Activated T-cell treated with anti-CD3 and anti-CD28 coated beads, Interleukin-2, amount 50 U/mL, for 4 hours (primary cell): ENCODE measurements around the gene C11orf21. TPM values are rescaled to one million over a fixed set of nuclear protein-coding genes. Genes with fewer than 3 reads are reported as not detected.
"Not testable (repeated sequence)": the region's sequence is repeated elsewhere in the genome, so short reads cannot be mapped to it uniquely, and the experiment has no call there.

ENCODE experiments used
- ATAC-seq, 2 donors: fragments of 200-7000 bp; cut with Tn5 transposase; one replicate each; pipeline ENCODE4 v1.10.0; 2021
- DNase-seq: peaks from one replicate; pipeline ENCODE4 v3.0.0-alpha.2; 2020
- H3K27me3 Mint-ChIP-seq: one replicate; pipeline ENCODE4 v1.8.0; 2021; ENCODE audit warnings: low read depth, mixed read lengths
- H3K36me3 Mint-ChIP-seq: one replicate; pipeline ENCODE4 v1.8.0; 2022; ENCODE audit warnings: mixed read lengths; ENCODE audit not compliant: insufficient read depth
- H3K4me1 Mint-ChIP-seq: one replicate; pipeline ENCODE4 v1.8.0; 2021; ENCODE audit warnings: low read depth, mixed read lengths
- H3K4me3 Mint-ChIP-seq: one replicate; pipeline ENCODE4 v1.8.0; 2021; ENCODE audit warnings: mild to moderate bottlenecking, moderate library complexity, mixed read lengths
- H3K9me3 Mint-ChIP-seq: one replicate; pipeline ENCODE4 v1.8.0; 2021; ENCODE audit warnings: mixed read lengths
- total RNA-seq, 3 donors: library from RNA; stranded (reverse); gene quantifications; one replicate each; pipeline ENCODE4 v1.2.1, GENCODE V29; 2021

C11orf21 gene
- total RNA-seq, 3 donors from 2014 or later: 1.3 to 2.9 (median 1.8) TPM

DNA sequence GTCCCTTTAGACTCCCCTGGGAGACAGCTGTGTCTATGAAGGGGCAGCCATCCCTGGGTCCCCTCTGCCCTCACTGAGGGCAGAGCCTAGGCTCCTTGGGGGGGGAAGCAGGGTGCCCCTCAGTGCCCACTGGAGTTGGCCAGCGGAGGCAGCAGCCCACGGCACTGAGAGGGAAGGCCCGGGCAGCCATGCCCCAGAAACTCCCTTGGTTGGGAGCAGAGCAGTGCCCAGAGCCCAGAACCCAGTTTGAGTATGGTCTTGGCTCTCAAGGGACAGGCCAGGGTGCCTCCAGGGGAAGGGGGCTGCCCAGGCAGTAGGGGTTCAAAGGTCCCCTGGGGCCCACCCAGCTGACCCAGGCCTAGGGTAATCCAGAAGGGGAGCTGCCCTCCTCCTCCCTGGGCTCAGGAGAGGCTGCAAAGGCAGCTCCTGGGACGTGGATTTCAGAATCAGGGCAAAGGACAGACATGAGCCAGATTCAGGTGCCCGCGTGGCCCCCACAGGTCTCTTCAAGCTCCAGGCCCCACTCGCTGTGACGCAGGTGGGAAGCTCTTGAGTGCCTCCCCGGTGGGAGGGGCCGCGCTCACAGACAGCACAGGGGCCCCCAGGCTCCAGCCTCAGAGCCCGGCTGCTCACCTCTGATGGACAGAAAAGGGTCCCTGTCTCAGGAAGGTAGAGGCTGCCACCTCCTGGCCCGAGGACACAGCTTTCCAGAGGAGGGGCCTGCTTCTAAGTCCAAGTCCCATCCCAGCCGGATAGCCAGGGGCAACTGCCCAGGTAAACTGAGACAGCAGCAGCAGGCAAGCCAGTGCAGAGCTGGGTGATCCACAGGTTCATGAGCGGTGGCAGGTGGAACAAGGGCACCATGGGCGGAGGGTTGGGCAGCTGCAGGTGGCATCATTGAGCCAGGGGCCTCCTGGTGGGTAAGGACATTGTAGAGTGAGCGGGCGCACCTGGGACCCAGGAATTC lies 2.6 kb downstream of the C11orf21 start:
- no peaks in the 10 kb centered on the region for H3K27me3 Mint-ChIP-seq
- DNase-seq (no peak), ATAC-seq (no peak)
- no peak overlapping the region for H3K4me3 Mint-ChIP-seq
- no peaks in the 10 kb centered on the region for H3K9me3 Mint-ChIP-seq
- H3K4me1 Mint-ChIP-seq: peaks cover 48% of the 10 kb centered on the region
- peaks cover 3% of the 10 kb centered on the region for H3K36me3 Mint-ChIP-seq

DNA sequence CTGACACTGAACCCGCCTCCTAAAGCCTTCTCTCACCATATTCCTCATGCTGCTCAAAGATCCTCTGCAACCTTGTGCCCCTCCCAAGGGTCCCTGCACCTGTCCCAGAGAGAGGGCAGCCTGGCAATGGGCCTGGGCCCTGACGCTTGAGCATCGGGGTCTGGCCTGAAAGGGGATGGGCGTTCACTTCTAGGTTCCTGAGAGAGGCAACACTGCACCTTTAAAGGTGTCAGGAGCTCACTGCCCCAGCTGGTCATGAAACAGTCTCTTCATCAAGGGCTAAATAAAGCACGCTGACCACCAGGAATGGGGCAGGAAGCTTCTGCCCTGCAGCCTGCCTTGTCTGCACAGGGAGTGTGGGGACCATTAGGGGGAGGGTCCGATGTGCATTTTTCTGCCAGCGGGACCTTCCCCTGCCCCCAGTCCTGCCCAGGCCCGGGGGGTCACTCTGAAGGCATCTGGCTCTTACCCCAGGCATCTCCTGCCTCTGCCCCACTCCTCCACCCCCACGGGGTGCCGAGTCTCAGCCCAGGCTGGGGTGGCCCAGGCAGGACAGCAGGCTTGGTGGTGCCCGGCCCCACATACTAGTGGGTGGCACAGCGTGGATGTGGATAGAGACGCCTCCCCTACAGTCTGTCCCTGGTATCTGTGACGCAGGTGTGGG lies 3.5 kb downstream of the C11orf21 start:
- Mint-ChIP-seq H3K9me3 (no peaks in the 10 kb centered on the region), H3K4me3 (no peak overlapping the region), H3K36me3 (peaks cover 3% of the 10 kb centered on the region), H3K4me1 (peaks cover 42% of the 10 kb centered on the region), H3K27me3 (no peaks in the 10 kb centered on the region)
- DNase-seq: no peak
- ATAC-seq: no peak

DNA sequence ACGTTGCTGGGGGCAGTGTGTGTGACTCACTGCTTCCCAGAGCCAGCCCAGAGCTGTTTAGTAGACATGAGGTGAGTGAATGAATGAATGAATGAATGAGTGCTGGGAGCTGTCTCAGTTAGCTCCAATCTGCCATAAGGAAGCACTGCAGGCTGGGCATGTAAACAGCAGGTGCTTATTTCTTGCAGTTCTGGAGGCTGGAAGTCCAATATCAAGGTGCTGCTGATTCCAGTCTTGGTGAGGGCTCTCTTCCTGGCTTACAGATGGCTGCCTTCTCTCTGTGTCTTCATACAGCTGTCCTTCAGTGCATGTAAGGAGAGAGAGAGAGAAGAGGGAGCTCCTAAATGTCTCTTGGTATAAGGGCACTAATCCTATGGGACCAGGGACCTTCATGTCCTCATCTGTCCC lies 4.1 kb downstream of the C11orf21 start:
- Mint-ChIP-seq H3K4me3 (no peak overlapping the region), H3K4me1 (peaks cover 38% of the 10 kb centered on the region), H3K9me3 (no peaks in the 10 kb centered on the region), H3K36me3 (peaks cover 3% of the 10 kb centered on the region), H3K27me3 (no peaks in the 10 kb centered on the region)
- DNase-seq (no peak), ATAC-seq (no peak)

DNA sequence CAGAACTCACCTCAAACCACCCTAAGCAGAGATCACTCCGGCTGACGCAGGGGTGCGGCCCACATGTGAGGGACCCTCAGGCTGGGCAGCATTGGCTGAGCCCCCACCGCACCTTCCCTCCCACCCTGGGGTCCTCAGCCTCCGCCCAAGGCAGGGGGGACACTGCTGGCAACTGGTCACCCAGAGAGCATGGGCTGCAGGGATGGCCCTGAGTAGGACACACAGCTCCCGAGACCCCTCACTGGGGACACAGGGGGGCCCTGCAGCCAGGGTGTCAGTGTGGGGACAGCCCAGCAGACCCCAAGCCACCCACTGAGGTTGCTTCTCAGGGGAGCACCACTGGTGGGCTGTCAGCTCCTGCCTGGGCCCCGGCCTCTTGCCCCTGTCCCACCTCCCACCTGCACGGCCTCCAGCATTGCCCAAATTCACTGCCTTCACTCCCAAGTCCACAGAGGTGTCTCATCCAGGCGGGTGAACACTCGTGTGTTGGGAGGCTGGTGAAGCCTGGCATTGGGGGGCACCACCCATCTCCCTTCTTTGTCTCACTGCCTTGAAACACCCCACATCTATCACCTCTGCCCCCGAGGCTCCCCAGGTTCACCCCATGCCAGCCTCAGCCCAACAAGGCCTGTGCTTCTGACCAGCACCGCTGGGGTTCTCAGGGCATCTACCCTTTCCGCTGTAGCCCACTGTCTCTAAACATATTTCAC lies 4.7 kb downstream of the C11orf21 start:
- peaks cover 3% of the 10 kb centered on the region for H3K36me3 Mint-ChIP-seq
- H3K9me3 Mint-ChIP-seq: no peaks in the 10 kb centered on the region
- no peak overlapping the region for H3K4me3 Mint-ChIP-seq
- no peaks in the 10 kb centered on the region for H3K27me3 Mint-ChIP-seq
- no peak for DNase-seq
- ATAC-seq: no peak
- H3K4me1 Mint-ChIP-seq: peaks cover 36% of the 10 kb centered on the region

DNA sequence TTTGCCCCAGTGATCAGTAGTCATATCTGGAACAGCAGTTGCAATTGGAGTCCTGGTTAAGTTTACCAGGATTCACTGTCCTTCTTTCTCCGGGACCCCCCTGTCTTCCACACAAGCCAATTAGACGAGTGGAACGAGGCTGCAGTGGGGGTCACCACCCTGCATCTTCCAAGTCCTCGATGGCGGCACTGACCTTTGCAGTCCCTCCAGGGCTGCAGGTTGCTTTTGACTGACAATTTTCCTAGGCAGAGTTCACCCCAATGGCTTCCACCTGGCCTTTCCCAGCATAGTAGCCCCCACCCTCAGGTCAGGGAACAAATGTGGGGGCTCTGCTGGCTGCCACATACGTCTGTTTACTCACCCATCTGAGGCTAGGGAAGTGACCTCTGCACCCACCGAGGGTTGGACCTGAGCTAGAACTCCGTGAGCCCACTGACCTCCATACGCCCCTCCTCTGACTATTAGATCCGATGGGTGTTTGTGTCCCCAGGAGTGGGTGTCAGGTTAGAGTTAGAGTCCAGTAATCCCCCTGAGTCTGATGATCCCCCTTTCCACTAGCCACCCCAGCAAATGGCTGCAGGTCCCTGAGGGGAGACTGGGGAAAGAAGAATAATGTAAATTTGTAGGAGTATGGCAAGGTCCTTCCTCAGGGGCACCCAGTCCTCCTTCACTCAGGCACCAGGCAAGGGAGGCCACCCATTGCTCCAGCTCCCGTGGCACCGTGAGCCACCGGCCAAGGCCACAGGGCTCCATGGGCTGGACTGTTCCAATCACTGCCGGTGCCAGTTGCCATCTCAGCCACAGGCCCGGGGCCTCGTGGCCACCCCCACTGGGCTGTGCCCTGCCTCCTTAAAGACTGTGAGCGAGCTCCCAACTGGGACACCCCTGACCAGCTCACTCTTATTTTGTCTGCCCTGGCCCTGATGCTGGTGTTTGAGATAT lies 5.5 kb downstream of the C11orf21 start:
- DNase-seq (no peak), ATAC-seq (no peak)
- no peaks in the 10 kb centered on the region for H3K27me3 Mint-ChIP-seq
- H3K9me3 Mint-ChIP-seq: no peaks in the 10 kb centered on the region
- H3K4me3 Mint-ChIP-seq: no peak overlapping the region
- H3K36me3 Mint-ChIP-seq: peaks cover 3% of the 10 kb centered on the region
- peaks cover 29% of the 10 kb centered on the region for H3K4me1 Mint-ChIP-seq

DNA sequence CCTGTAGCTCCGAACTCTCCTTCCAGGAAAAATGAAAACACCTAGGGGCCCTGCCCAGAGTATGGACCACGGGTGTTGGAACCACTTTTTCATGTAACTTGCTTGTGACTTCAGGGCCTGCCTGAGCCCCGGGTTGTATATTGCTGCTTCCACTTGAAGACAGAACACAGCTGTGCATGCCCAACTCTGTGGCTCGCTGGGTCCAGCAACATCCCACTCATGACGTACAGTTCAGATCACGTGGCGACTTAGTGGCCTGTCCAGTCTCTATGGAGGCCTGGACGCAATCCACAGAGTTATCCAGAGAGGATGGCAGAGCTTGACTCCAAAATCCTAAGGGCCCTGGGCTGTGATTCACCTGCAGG lies 6.8 kb downstream of the C11orf21 start:
- DNase-seq (no peak), ATAC-seq (no peak)
- no peaks in the 10 kb centered on the region for H3K9me3 Mint-ChIP-seq
- peaks cover 3% of the 10 kb centered on the region for H3K36me3 Mint-ChIP-seq
- H3K27me3 Mint-ChIP-seq: no peaks in the 10 kb centered on the region
- H3K4me1 Mint-ChIP-seq: peaks cover 22% of the 10 kb centered on the region
- H3K4me3 Mint-ChIP-seq: no peak overlapping the region

DNA sequence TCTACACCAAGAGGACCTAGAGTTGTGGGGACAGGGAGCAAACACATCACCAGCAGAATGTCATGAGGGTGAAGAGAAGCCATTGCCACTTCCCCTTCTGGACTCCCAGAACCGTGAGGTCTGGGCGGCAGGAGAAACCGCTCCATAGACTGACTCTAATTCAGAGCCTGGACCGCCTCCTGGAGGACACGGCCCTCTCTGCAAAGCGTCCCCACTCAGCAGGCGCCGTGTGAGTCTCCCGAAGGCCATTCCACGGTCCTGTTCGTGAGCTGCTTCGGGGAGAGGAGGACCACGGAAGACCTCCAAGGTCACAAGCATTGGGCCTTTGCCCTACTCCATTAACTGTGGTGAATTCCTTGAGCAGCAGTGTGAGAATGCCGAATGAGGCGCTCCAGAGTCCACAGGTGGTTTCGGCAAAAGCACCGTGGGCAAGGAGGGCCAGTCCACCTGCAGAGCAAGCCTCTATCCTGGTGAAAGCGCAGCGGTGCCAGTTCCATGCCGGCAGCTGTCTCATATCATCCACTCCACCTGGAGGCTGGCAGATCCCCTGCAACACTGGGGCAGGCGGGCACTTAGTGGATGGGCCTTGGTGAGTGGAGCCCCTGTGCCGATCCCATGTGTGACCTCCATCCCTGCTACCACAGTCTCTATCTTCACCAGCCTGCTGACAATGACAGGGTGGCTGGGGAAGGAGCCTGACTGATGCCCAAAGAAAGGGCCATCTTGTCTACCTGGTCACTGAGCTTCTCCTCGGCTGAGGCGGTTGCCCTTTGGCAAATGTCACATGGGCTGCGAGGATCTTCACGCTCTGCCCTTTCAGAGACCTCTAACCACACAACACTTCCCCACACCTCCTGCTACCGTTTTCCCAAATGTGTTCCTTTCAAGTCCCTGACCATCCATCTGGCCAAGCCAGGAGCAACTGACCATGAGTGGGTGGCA lies 7.5 kb downstream of the C11orf21 start:
- ATAC-seq: no peak
- Mint-ChIP-seq H3K4me1 (peaks cover 17% of the 10 kb centered on the region), H3K27me3 (no peaks in the 10 kb centered on the region), H3K9me3 (no peaks in the 10 kb centered on the region), H3K36me3 (peaks cover 3% of the 10 kb centered on the region), H3K4me3 (no peak overlapping the region)
- no peak for DNase-seq

DNA sequence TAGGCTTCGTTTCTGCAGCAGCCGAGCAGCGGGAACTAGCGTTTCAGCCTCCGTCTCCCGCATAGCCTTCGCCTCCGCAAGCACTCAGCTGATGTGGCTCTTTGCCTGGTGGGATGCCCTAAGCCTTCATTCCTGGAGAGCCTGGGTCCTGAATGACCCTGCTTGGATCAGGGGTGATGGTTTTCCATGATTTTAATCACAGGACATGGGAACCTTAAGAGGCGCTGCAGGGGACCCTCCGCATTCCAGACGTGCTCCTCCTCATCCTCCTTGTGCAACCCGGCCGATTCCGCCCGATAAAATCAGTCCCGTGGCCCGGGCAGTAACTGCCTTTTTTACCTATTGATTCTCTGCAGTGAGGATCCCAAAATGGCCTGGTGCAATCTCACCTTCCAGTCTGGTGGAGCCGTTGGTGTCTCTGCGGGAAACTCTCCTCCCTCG lies 8.2 kb downstream of the C11orf21 start:
- no peak for DNase-seq
- H3K4me1 Mint-ChIP-seq: peaks cover 16% of the 10 kb centered on the region
- H3K27me3 Mint-ChIP-seq: no peaks in the 10 kb centered on the region
- ATAC-seq: no peak
- H3K4me3 Mint-ChIP-seq: no peak overlapping the region
- H3K36me3 Mint-ChIP-seq: peaks cover 3% of the 10 kb centered on the region
- no peaks in the 10 kb centered on the region for H3K9me3 Mint-ChIP-seq

DNA sequence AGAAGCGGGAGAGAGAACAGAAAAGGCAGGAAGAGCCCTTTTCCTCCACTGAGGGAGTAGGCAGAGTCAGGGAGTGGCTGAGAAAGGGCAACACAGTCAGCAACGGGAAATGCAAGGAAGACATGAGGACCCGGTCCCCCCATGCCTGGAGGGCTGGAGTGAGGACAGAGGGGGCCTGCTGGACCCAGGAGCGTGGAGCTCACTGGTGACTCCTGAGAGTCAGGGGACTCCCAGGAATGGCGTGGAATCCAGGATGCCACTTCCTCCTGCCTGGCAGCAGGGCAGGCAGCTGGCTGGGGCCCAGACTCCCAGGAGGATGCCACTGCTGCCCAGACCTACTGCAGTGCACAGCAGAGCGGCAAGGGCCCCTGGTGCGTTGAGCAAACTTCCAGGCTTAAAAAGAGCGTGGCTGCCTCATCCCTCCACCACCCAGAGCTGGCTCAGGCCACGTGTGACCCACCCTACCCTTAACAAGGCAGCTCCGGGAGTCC lies 11.3 kb downstream of the C11orf21 start:
- DNase-seq: no peak
- Mint-ChIP-seq H3K4me3 (no peak overlapping the region), H3K4me1 (peaks cover 10% of the 10 kb centered on the region)

DNA sequence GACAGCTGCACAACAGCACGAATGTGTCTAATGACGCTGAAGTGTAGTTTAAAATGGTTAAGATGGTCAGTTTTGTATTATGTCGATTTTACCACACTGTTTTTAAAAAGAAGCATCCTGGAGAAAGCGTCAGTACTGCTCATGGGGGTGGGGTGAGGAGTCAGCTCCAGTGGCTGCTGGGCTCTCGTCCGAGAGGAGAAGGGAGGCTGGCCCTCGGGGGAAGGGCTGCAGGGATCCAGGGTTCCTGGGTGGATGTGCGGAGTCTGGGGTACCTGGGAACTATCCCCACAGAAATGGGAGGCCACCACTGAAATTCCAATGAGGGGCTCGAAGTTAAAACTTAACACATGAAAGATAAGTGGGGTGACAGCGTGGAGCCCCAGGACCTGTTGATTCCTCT lies 11.9 kb downstream of the C11orf21 start:
- ATAC-seq: no peak
- Mint-ChIP-seq H3K4me1 (peaks cover 10% of the 10 kb centered on the region), H3K4me3 (no peak overlapping the region), H3K36me3 (peaks cover 3% of the 10 kb centered on the region), H3K9me3 (no peaks in the 10 kb centered on the region), H3K27me3 (no peaks in the 10 kb centered on the region)
- no peak for DNase-seq

More for the DNA sequence above, 11.3 kb downstream of the C11orf21 start:
- Mint-ChIP-seq H3K27me3 (no peaks in the 10 kb centered on the region), H3K36me3 (peaks cover 3% of the 10 kb centered on the region), H3K9me3 (no peaks in the 10 kb centered on the region)
- ATAC-seq: no peak

DNA sequence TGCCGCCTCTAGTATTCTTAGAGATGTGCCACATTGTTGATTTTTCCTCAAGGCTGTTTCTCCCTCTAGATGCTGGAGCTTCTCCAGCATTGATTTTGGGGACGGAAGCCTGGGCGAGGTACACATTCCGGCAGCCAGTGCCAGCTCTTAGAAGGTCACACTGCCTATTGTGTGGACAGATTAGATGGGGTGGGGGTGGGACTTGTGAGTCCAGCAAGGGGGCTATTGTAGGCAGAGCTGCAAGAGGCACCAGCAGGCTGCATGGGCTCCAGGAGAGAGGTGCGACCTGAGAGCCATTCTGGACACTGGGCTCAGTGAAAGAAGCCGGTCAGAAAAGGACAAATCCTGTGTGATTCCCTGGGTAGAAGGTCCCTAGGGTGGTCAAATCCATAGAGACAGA lies 12.4 kb downstream of the C11orf21 start:
- Mint-ChIP-seq H3K4me3 (no peak overlapping the region), H3K4me1 (peaks cover 10% of the 10 kb centered on the region), H3K9me3 (no peaks in the 10 kb centered on the region), H3K36me3 (peaks cover 3% of the 10 kb centered on the region), H3K27me3 (no peaks in the 10 kb centered on the region)
- no peak for DNase-seq
- ATAC-seq: no peak

DNA sequence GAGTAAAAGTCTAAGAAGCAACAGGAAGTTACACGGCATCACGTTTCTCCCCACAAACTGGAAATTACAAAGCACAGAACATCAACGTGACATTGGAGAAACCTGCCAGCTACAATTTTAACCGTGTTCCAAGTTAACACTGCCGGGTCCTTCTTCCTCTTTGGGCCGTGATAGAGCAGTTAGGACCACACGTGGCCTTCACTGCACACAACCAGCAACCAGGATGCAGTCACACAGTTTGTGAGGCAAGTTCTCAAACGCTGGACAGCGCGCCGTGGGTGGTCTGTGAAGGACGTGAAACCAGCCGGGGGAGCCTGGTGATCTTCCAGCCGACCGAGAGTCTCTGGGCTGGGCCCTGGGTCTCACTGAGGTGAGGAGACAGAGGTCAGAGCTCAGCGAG lies 14.6 kb downstream of the C11orf21 start:
- Mint-ChIP-seq H3K36me3 (peaks cover 3% of the 10 kb centered on the region), H3K9me3 (peaks cover 4% of the 10 kb centered on the region), H3K4me3 (no peak overlapping the region), H3K27me3 (no peaks in the 10 kb centered on the region), H3K4me1 (peaks cover 7% of the 10 kb centered on the region)
- ATAC-seq (no peak), DNase-seq (no peak)

DNA sequence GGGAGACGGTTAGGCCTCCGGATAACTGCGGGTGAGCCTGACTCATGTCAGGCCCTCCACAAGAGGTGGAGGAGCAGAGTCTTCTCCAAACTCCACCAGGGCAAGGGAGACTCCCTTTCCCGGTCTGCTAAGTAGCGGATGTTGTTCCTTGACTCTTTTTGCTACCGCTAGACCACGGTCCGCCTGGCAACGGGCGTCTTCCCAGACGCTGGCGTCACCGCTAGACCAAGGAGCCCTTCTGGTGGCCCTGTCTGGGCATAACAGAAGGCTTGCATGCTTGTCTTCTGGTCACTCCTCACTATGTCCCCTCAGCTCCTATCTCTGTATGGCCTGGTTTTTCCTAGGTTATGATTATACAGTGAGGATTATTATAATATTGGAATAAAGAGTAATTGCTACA lies 15.4 kb downstream of the C11orf21 start:
- not testable (repeated sequence) for H3K4me3 Mint-ChIP-seq, H3K36me3 Mint-ChIP-seq, H3K27me3 Mint-ChIP-seq, ATAC-seq, H3K4me1 Mint-ChIP-seq, DNase-seq, H3K9me3 Mint-ChIP-seq
